BJ (cell line): ENCODE results near the gene PNMA8C. TPM values are rescaled to one million over a fixed set of nuclear protein-coding genes. Genes with fewer than 3 reads are reported as not detected.
A peak's percentile ranks its signal among the peaks of the same experiment; 100 is the strongest.
"Not testable (repeated sequence)": the region's sequence is repeated elsewhere in the genome, so short reads cannot be mapped to it uniquely, and the experiment has no call there.

Experiments used
- CTCF ChIA-PET: fragments of 350-600 bp; formaldehyde crosslinking; extraction: SDS; loops from one replicate; lab custom pipeline; 2021; ENCODE audit warnings: antibody characterized with exemption, inconsistent platforms; lab: Yijun Ruan, JAX
- POLR2A ChIA-PET: fragments of 300-600 bp; sonication (Branson Sonifier 250); formaldehyde crosslinking; extraction: SDS; loops from one replicate; lab custom pipeline; 2021; ENCODE audit warnings: antibody characterized with exemption; lab: Charles Lee
- DNase-seq: peaks from one replicate; pipeline ENCODE4 v3.0.0-alpha.2; 2011; ENCODE audit warnings: low read depth
- H3K27me3 ChIP-seq: 2 replicates; pipeline ENCODE4 v1.6.0; 2011; ENCODE audit warnings: low read length; ENCODE audit not compliant: control insufficient read depth, insufficient read depth
- H3K36me3 ChIP-seq: 2 replicates; pipeline ENCODE4 v1.5.1; 2011; ENCODE audit warnings: low read length; ENCODE audit not compliant: control insufficient read depth, insufficient read depth
- H3K4me3 ChIP-seq: 2 replicates; pipeline ENCODE4 v1.5.1; 2011; ENCODE audit warnings: low read depth, mild to moderate bottlenecking, control low read depth, low read length
- CTCF ChIP-seq: IDR thresholded peaks from 2 replicates; pipeline ENCODE4 v1.5.1; 2011; ENCODE audit warnings: low read depth, mild to moderate bottlenecking, control low read depth, inconsistent platforms, low read length, moderate library complexity; ENCODE audit not compliant: insufficient read depth
- polyA plus RNA-seq: library from polyadenylated mRNA; depleted of rRNA; stranded (reverse); fragments of >200 nt; gene quantifications from 2 replicates; pipeline ENCODE4 v1.2.3, GENCODE V29; 2011; rRNA removed

Gene PNMA8C
- polyA plus RNA-seq, 1 experiment = not detected

DNA sequence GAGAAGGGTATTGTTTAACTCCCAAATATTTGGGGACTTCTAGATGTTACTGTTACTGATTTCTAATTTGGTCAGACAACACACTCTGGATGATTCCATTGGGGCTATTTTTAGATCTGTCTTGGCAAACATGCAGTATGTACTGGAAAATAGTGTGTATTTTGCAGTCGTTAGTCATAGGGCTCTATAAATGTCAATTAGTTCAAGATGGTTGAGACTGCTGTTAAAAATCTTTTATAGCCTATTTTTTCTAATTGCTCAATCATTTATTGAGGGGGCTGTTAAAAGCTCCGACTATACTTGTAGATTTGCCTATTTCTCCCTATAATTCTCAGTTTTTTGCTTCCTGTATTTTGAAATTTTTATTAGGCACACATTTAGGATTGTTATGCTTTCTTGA, 50.5 kb downstream of the PNMA8C start:
- no peak for TF ChIP-seq CTCF

GRCh38 chr19:46376241-46377153, 52.2 kb downstream of the PNMA8C start:
- H3K27me3 ChIP-seq = no peaks in the 10 kb centered on the region
- ChIA-PET CTCF (interaction anchor here (0.7 to 1.9 kb wide), 3 partner anchors 20 to 137 kb away, joined by 3 to 5 read pairs (median 4); no protein-coding TSS in a partner anchor), POLR2A (no interaction called here)
- H3K36me3 ChIP-seq = peaks cover 8% of the 10 kb centered on the region; the same call in 1 of the 2 replicates
- TF ChIP-seq CTCF = no peak
- H3K4me3 ChIP-seq = no peak overlapping the region
- no peak for DNase-seq

More for the DNA sequence above, 50.5 kb downstream of the PNMA8C start:
- ChIA-PET CTCF (interaction anchor here (0.7 to 1.9 kb wide), 6 partner anchors 10 to 136 kb away, joined by 3 to 7 read pairs (median 4); partner anchors contain the start of gene PPP5C), POLR2A (no interaction called here)
- Histone ChIP-seq H3K27me3 (no peaks in the 10 kb centered on the region), H3K4me3 (no peak overlapping the region), H3K36me3 (peaks cover 8% of the 10 kb centered on the region; the same call in 1 of the 2 replicates)
- DNase-seq = peak; percentile 95

DNA sequence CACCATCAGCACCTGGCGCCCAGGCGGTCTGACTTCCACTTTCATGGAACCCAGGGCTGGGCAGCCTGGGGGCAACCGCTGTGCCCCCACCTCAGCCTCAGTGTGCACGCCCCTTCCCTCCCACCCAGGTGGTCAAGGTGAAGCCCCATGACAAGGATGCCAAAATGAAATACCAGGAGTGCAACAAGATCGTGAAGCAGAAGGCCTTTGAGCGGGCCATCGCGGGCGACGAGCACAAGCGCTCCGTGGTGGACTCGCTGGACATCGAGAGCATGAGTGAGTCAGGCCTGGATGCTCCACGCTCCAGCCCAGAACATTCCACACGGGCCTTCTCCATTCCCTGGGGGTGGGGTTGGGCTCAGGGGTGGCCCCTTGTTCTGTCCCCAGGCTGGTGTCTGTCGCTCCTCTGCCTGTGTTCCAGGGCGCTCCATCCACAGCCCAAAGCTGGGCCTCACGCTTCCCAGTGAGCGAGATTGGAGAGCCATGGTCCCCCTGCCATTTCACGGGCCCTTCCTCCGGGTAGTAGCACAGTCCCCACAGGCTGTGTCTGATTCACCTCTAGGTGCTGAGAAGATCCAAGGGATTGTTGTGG, 53.2 kb downstream of the PNMA8C start:
- POLR2A ChIA-PET, H3K36me3 ChIP-seq, H3K4me3 ChIP-seq, DNase-seq, H3K27me3 ChIP-seq: not testable (repeated sequence)
- CTCF ChIA-PET = interaction anchor here (0.7 kb wide), 1 partner anchor 72 kb away, joined by 3 read pairs; no protein-coding TSS in a partner anchor

Other genes with a start within 250 kb of the PNMA8C start
- gene IGFL1, start 199.2 kb downstream of the PNMA8C start, polyA plus RNA-seq = not detected in 2 replicates
- gene HIF3A, start 131.9 kb downstream of the PNMA8C start, polyA plus RNA-seq = not detected in 2 replicates
- 89.7 and 123 TPM in 2 replicates for gene PPP5C, start 81.8 kb downstream of the PNMA8C start, polyA plus RNA-seq
- gene CCDC8, start 15.4 kb downstream of the PNMA8C start, polyA plus RNA-seq = 6.9 and 7.7 TPM in 2 replicates
- 0.65 and 0.74 TPM in 2 replicates for gene PNMA8A, start 42.6 kb upstream of the PNMA8C start, polyA plus RNA-seq
- 0.15 and 0.17 TPM in 2 replicates for gene PNMA8B, start 66.9 kb upstream of the PNMA8C start, polyA plus RNA-seq
- gene CALM3, start 172.4 kb upstream of the PNMA8C start, polyA plus RNA-seq = 516 and 517 TPM in 2 replicates
- gene PTGIR, start 196.2 kb upstream of the PNMA8C start, polyA plus RNA-seq = 16.9 and 27.8 TPM in 2 replicates
- not detected in 2 replicates for gene GNG8, start 207.3 kb upstream of the PNMA8C start, polyA plus RNA-seq
- 6.2 and 7.1 TPM in 2 replicates for gene DACT3, start 232.2 kb upstream of the PNMA8C start, polyA plus RNA-seq